HepG2 (cell line): ENCODE data around the gene GPS2.

Experiments used
- CTCF ChIP-seq: sonication (generic); formaldehyde crosslinking; IDR thresholded peaks from 2 replicates; pipeline ENCODE4 v1.5.0; 2020; ENCODE audit warnings: mild to moderate bottlenecking, missing genetic modification reagents, moderate library complexity
- HHEX ChIP-seq: IDR thresholded peaks from 2 replicates; pipeline ENCODE4 v1.6.1; 2016; ENCODE audit warnings: control low read depth
- MAX ChIP-seq: IDR thresholded peaks from 2 replicates; pipeline ENCODE4 v1.6.1; 2012; ENCODE audit warnings: inconsistent platforms
- POLR2A ChIP-seq, 2 experiments: IDR thresholded peaks; 2 replicates each; pipeline ENCODE4 v1.6.1; 2011; ENCODE audit warnings: low read depth in 2 of 2, low read length in 2 of 2, mild to moderate bottlenecking in 1 of 2, moderate library complexity in 1 of 2; ENCODE audit not compliant: insufficient read depth in 1 of 2
- RCOR2 ChIP-seq: IDR thresholded peaks from 2 replicates; pipeline ENCODE4 v1.6.1; 2016; ENCODE audit warnings: missing biosample characterization, missing genetic modification reagents
- SRSF1 ChIP-seq: fragments of 200-400 bp; formaldehyde crosslinking; optimal IDR thresholded peaks from 2 replicates; pipeline ENCODE3; 2017; ENCODE audit warnings: mild to moderate bottlenecking, low read depth, low read length, moderate library complexity
- STAG1 ChIP-seq: sonication (generic); formaldehyde crosslinking; IDR thresholded peaks from 2 replicates; pipeline ENCODE4 v1.4.0; 2020; ENCODE audit warnings: missing genetic modification reagents
- ZKSCAN1 ChIP-seq: fragments of 150-350 bp; IDR thresholded peaks from 2 replicates; pipeline ENCODE4 v1.6.1; 2014; ENCODE audit warnings: low read length
- TF ChIP-seq, protein P1 (sequence below): sonication (generic); formaldehyde crosslinking; conservative IDR thresholded peaks from 2 replicates; pipeline ENCODE4 v1.8.0; 2022; ENCODE audit warnings: missing genetic modification reagents

- no peak for TF ChIP-seq SRSF1
- TF ChIP-seq, protein P1, sequence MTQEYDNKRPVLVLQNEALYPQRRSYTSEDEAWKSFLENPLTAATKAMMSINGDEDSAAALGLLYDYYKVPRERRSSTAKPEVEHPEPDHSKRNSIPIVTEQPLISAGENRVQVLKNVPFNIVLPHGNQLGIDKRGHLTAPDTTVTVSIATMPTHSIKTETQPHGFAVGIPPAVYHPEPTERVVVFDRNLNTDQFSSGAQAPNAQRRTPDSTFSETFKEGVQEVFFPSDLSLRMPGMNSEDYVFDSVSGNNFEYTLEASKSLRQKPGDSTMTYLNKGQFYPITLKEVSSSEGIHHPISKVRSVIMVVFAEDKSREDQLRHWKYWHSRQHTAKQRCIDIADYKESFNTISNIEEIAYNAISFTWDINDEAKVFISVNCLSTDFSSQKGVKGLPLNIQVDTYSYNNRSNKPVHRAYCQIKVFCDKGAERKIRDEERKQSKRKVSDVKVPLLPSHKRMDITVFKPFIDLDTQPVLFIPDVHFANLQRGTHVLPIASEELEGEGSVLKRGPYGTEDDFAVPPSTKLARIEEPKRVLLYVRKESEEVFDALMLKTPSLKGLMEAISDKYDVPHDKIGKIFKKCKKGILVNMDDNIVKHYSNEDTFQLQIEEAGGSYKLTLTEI, result no peak
- no peak for TF ChIP-seq CTCF (CRISPR knock-in tag)
- TF ChIP-seq HHEX (CRISPR knock-in tag), result no peak
- 0 out of 4 replicates have a peak, but pooled peaks of 1 of the 2 experiments have one; percentile 15 for TF ChIP-seq POLR2A (IDR thresholded peaks at IDR 0.05; ENCODE audit: insufficient read depth in 1 of 2, low read depth in 2 of 2, low read length in 2 of 2)
- no peak for TF ChIP-seq STAG1 (CRISPR knock-in tag)
- no peak for TF ChIP-seq ZKSCAN1
- no peak for TF ChIP-seq MAX
- TF ChIP-seq RCOR2, result no peak
These were observed 23.0 kb downstream of the GPS2 start for GRCh38 chr17:7292194-7292593.
